Middle frontal gyrus (tissue), 1 donor: ENCODE data around the gene GSG1.
A peak's percentile ranks its signal among the peaks of the same experiment; 100 is the strongest.

ENCODE experiments used
- DNase-seq: peaks from one replicate; pipeline ENCODE4 v3.0.0-alpha.2; 2015; ENCODE audit warnings: low spot score; ENCODE audit errors: extremely low spot score

Gene GSG1

GRCh38 chr12:13120413-13120812, 16.9 kb upstream of the GSG1 start:
- DNase-seq, result no peak

DNA sequence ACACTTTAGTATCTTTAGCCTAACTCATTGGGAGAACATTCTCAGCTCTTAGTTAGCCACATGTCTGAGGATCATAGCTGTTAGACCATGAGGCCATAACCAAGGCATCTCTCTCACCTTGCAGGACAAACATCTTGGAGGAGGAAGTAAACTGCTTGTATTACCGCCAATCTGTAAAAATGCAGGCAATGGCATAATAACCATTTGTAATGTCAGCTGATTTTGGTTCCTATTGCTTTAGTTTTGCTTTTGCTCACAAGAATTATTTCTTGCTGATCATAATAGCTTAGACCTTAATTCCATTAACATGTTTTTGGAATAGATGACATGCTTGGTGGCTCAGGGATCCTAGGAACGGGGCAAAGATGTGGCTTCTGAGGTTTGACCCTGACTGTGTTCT, 16.4 kb upstream of the GSG1 start:
- no peak for DNase-seq

- no peak for DNase-seq
Observed at GRCh38 chr12:13117029-13117428, 13.6 kb upstream of the GSG1 start.

DNA sequence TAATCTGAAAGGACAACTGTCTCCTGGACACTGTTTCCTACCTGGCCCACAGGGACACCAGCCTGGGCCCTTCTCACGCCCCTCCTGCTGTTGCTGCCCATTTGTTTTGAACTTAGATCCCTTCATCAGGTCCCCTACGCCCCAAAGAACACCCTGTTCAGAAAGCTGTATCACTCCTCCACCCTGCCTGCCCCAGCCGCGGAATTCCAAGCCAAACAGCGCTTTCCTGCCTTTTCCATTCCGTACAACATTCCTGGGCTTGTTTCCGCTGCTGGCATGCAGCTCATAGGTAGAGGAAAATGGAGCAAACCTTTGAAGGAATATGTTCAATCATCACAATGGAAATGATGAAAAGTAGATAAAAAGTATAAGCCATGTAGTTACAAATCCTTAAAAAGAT, 12.8 kb upstream of the GSG1 start:
- DNase-seq, result no peak

GRCh38 chr12:13114251-13115052, 11.0 kb upstream of the GSG1 start:
- DNase-seq, result no peak

GRCh38 chr12:13112968-13113367, 9.5 kb upstream of the GSG1 start:
- no peak for DNase-seq

GRCh38 chr12:13106666-13107065, 3.2 kb upstream of the GSG1 start:
- no peak for DNase-seq

- DNase-seq, result no peak
Observed at GRCh38 chr12:13105781-13106180, 2.3 kb upstream of the GSG1 start.

DNA sequence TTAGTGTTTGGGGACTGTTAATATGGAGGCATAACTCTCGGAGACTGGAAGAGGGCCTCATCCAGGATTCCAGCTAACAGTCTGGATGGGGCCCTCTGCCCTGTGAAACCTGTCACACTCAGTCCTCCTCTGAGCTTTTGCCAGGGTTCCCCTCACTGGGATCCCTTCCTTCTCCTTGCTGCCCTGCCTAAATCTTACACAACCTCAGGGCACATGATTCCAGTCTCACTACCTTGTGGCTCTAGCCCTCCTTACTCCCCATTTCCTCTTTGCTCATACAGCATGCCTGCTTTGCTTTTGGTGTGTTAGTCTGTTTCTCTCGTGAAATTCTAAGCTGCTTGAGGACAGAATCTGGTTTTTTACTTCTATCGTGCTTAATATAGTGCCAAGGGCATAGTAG, 942 bp upstream of the GSG1 start:
- DNase-seq, result no peak

DNA sequence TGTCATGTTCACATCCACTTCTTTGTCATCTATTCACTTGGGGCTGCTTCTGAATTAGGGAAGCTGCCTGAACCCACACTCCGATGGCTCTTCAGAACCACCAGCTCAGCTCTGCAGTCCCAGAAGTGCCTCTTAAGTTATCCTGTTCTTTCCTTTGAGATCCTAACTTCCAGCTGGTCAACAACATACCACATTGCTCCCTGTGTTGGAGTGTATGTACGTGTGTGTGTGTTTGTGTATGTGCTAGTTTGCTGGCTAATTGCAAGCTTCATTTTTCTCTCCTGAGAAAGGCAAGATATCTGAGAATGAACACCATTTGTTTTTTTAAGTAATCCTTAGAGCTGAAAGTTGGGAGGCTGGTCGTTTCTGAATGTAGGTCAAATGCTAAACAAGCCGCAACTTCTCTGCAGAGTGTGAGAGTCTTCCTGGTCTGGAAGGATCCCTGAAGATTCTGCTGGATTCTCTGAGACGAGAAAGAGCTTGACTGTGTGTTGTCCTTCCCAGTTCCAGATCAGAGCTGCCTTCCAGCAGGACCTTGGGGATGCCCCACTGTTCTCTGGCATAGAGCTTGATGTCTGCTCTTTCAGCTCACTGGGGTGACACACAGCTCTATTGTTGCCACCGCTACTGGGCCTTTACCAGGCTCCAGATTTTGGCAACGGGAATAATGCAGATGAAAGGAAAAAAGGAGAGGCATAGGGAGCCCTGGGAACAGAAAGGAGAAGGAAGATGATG, 839 bp downstream of the GSG1 start:
- peak; percentile 40 for DNase-seq

GRCh38 chr12:13101821-13102375, 1.6 kb downstream of the GSG1 start:
- no peak for DNase-seq

- peak; percentile 51 for DNase-seq
Observed at GRCh38 chr12:13100882-13101769, 2.3 kb downstream of the GSG1 start.

- DNase-seq, result no peak
Observed at GRCh38 chr12:13100605-13100881, 2.9 kb downstream of the GSG1 start.

GRCh38 chr12:13099844-13100604, 3.4 kb downstream of the GSG1 start:
- DNase-seq, result no peak

DNA sequence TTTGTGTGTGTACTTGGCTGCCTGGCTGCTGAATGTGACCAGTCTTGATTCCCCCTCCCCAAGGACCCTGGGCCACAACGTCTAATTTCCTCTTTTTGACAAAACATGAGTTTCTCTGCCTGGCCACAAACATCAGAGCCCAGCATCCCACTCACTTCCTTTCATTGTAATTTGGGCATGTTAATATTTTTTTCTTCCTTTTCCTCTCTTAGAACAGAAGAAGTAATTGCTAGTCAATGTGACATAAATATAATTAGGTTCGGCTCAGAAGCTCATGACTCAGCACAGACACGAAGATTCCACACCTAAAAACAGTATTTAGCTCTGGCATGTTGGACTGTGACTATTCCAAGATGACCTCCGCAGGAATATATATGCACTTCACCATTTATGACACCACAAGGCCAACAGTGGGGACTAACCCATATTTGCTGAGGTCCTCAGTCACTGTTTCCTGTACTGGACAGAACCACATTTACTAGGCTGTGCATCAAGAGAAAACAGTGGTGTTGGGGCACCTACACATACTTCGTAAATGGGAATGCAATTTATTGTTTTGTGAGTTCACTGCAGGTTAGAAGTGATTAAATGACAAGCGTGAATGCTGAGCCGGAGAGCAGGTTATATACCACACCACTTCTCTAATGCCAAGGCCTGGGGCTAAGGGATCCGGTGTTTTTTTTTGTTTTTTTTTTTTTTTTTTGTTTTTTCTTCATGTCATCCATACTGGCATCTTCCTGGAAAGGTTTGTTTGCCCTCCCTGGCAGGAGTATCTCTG, 4.2 kb downstream of the GSG1 start:
- DNase-seq, result no peak

DNA sequence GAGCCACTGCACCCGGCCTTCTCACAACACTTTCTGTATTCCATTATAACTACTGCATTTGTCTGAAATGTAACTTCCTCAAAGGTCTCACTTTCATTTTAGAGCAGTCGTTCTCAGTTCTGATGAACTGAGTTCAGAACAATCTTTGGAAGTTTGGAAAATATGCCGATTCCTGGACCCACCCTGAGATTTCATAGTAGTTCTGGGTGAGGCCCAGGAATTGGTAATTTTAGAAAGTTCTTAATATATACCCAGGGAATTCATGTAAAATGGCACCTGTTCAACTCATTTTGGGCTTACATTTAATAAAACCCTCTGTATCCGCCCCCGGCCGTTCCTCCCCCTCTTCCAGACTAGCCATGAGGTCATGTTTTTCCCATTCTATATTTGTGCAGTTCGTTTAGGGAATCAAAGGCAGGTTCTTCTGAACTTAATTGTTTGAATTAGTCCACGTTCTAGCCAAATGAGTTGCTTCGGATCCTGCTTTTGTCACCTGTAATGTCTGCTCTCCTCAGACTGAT, 5.9 kb downstream of the GSG1 start:
- no peak for DNase-seq

DNA sequence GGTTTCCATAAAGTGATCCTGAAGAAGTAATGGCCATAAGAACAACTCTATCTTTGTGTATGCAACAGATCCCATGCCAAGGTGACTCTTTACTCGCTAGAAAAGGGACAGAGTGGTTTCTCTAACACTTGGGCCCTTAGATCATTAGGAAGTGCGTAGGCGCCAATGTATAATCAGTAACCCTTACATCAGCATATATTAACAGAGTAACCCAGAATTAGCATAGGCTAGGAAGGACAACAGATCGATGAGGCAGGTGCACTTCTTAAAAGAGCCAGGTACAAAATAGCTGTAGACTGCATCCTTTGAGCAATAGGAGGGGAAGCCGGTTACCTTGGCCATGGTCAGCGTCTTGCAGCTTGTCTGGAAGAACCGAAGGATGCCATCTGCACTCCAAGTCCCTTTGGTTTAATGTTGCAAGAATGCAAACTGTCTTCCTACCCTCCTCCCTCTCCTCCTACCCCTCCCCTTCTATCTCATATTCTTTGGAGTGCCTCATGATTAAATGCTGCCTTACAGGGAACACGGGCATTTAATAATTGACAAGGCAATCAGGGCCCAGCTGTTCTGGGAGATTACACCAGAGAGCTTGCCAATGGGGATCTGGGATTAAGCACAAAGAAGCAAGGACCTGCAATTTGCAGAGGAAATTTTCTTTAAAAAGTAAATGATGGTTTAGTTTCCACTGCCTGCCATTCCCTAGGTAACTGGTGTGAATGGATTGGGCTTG, 8.0 kb downstream of the GSG1 start:
- DNase-seq, result no peak

DNA sequence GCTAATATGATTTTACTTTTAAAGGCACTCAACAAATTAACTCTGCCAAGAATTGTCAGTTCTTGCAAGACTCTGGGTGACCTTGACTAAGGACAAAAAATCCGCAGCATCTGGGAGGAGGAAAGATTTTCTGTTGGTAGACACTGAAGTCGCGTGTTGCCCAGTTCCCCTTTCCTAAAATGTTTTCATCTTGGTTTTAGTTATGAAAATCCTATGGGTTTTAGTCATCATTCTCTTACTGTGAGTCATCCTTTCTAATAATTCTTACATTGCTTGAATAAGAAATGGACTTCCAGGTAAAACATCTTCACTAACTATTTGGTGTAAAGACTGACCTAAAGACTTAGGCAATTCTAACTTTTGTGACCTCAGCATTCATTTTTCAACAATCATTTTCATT, 9.1 kb downstream of the GSG1 start:
- no peak for DNase-seq

DNA sequence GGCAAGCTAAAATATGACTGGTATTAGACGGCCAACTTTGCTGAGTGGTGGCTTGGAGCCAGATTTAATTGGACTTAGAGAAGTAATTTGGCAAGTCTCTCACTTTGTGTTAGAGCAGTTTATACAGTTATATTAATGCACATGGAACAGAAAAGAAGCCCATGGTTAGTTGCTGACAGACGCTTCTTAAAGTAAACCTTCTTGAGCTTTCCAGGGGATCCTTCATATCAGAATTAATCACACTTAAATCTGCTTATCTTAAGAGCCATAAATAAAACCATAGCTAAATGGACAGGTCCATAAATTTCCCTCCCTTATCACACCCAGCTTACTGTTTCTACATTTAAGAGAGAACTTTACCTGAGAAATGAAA, 9.6 kb downstream of the GSG1 start:
- no peak for DNase-seq
